Right kidney (tissue), 1 donor: Measurements from ENCODE around the gene KIAA1549.
"Not testable (repeated sequence)": the region's sequence is repeated elsewhere in the genome, so short reads cannot be mapped to it uniquely, and the experiment has no call there.

Experiments
- DNase-seq: peaks from one replicate; pipeline ENCODE4 v3.0.0-alpha.2; 2016

Gene KIAA1549

DNA sequence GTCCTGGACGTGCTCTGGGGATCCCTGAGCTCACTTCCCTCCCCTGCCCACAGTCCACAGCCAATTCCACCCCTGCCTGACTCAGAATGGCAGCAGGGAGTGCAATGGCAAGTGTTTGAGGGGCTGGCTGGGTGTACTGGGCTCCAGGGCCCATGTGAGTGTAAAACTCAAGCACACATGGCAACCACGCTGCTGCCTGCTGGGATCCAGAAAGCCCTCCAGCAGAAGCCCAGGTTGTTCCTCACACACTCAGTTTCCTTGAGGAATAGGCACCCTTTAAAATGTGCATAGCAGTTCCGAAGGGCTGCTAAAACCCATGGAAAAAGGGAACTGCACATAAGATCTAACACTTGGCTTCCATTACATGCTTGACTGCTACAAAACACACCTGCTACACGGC is 171.8 kb downstream of the KIAA1549 start:
- no peak for DNase-seq

DNA sequence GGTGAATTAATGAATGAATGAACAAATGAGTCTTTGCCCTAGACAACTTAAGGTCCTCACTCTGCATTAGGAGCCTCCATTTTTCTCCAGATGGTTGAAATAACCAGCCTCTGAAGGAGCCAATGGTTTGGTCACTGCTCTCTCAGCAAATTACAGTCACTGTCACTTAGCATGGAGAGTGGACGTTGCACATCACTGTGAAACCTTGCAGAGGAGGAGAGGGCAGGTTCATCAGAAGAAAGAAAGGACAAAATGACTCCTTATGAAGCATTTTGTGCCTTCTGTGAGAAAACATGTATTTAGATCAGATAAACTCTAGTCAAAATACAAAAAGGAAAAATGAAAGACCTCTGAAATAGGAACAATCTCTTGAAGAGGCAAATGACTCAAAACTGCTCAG is 176.6 kb downstream of the KIAA1549 start:
- DNase-seq: no peak

DNA sequence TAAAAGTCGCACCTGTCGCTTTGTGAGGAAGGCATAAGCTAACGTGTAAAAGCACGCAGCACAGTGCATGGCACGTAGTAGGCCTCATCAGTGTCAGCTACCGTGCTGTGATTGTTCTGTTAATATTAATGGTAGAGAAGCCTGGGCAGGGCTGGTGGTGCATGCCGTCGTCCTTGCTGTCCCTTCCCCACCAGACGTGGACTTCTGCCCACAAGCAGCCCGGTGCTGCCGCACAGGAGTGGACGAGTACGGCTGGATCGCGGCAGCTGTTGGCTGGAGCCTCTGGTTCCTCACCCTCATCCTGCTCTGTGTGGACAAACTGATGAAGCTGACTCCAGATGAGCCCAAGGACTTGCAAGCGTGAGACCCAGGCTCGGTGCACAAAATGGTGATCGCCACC is 178.5 kb downstream of the KIAA1549 start:
- no peak for DNase-seq

DNA sequence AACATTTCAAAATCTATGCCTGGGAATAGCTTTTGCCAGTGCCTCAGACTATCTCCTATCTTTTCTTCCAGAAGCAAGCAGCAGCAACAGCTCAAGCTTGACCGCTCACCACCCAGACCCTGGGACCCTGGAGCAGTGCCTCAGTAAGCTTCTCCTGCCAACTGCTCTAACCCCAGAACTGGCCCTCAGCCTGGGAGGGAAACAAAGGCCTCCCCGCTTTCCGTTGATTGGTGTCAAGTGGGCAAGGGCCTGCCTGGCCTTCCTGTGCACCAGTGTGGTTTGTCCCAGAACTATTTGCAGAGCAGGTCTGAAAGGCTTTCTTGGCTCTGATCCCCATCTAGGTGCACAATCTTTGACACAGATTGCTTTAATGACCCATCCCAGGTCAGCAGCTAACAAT is 179.9 kb downstream of the KIAA1549 start:
- DNase-seq: no peak

DNA sequence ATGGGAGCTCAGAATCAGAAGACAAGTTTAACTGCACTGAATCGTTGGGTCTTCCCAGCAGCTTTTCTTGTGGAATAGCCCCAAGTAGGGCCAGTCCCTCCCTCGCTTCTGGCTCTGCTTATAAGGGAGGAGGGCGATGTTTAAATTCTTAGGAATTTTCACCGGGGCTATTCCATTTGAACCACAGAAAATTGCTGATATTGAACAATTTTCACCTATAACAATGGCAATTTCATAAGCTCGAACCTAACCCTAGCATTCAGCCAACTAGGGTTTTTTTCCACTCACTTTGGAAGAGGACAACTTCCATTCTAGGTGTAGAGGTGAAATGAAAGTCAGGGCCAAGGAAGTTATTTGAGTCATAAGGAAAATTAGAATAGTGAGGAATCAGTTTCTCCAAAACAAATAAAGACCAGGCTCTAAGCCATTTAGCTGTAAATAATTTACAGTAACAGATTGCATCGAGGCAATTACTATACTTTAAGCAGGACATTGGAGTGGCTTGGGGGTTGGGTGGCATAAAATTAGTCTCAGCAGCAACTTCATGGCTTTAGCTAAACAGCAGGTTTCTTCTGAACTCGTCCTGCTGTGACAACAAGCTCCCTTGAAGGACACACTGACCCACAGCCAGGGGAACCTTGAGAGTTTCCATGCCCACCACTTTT is 181.7 kb downstream of the KIAA1549 start:
- peak; percentile 13 for DNase-seq

DNA sequence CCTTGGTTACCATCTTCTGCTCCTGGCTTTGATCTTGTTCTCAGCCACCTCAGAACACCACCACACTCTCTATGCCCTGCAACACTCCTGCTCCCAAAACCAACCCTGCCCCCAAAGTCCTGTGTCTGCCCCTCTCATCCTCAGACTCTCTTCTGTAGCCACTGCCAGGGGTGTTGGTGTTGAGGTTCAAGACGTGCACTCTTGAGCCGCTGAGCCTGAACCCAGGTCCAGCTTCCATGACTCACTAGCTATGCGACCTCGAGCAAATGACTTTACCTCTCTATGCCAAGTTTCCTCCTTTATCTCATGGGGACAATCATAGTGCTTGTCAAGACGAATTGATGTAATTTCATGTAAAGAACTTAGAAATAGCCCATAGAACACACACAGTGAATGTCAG is 182.4 kb downstream of the KIAA1549 start:
- DNase-seq: no peak

DNA sequence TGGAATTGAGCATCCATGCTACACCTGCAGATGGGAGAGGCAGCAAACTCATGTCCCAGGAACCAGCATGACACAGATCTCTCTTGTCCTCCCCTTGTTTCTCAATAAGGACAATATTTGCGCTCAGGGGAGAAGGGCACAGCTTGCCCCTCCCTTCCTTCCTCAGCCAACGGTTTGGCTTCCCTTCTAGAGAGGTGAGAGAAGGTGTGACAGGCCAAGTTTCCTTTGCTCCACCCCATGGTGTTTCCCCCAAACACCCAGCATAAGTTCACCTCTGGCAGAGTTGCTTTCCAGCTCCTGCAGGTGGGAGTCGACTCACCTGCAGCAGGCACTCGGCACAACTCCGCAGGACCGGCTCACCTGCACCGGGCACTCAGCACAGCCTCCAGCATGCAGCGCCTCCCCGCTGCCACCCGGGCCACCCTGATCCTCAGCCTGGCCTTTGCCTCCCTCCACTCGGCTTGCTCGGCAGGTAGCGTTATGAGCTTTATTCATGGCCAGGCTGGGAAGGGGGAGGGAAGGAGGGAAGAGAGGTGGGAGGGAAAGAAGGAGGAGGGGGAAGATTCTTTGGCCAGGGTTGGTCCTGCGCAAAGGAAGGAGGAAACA is 183.4 kb downstream of the KIAA1549 start, which contains the start of the genes ATP6V0A4 and TMEM213:
Gene ATP6V0A4, minus strand, starts transcription at position 482 of the 606 bp plus-strand sequence. CDS start 26,949 bp downstream, outside the sequence.
Gene TMEM213, plus strand, starts transcription at position 280 of the 606 bp plus-strand sequence. Its CDS starts 111 bp downstream, at position 391.
- peak; percentile 33 for DNase-seq

DNA sequence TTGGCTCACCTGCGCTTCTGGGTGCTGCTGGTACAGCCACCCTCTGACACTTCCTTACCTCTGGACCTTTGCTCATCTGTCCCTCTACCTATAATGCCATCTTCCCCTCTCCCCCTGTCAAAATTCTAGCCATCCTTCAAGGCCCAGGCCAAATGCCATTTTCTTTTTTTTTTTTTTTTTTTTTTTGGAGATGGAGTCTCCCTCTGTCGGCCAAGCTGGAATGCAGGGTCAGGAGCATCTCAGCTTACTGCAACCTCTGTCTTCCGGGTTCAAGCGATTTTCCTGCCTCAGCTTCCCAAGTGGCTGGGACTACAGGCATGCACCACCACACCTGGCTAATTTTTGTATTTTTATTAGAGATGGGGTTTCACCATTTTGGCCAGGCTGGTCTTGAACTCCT is 184.1 kb downstream of the KIAA1549 start:
- not testable (repeated sequence) for DNase-seq

DNA sequence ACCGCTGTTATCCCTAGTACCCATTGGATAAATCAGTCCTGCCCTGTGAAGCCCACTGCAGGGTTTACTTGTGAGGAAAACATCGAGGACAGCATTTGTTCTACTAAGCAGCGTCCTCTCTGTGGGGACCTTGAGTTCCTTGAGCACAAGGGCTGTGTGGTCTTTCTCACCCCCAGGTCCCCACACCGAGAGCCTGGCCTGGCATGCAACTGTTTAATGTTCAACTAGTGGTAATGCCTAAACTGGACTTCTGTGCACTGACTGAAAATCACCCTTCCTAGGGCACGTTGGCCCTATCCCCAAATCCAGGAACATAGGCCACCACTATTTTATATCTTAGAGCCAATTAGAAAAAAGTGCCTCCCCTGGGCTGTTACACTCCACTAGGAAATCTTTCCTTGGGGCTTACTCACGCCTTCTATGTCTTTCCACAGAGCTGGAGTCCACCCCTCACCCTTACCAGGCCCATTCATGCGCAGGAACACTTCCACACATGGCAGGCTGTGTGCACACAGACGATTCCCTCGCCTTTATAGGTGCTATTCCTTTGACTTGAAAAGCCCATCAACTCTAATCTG is 185.1 kb downstream of the KIAA1549 start:
- peak; percentile 18 for DNase-seq

DNA sequence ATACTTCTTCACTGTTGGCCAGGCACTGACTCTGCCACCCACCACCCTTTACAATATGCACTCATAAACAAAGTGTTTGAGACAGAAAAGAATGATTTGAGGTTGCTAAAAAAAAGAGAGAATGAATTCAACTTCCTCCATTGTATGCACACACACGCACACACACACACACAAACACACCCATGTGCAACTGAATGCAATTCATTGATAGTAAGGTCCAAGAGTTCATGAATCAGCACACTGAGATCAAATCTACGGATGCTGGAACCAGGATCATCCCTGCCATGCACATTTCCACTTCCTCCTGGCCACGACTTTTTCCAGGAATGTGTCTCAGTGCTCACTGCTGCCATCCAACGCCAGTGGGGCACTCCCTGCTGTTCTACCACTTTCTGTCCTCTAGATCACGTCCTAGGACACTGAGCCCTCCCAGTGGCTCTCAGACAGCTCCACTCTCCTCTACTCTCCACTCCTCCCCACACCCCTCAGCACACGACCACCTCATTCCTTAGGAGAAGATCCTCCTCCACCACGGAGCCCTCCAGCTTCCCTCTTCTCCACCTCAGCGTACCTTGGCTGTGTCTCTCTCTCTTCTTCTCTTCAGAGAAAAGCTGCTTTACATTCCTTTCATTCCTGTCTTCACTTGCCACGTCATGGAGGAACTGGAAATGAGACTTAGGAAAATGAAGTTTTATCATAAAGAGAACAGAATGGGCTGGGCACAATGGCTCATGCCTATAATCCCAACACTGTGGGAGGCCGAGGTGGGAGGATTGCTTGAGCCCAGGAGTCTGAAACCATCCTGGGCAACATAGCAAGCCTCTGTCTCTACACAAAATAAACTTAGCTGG is 195.4 kb downstream of the KIAA1549 start:
- no peak for DNase-seq

DNA sequence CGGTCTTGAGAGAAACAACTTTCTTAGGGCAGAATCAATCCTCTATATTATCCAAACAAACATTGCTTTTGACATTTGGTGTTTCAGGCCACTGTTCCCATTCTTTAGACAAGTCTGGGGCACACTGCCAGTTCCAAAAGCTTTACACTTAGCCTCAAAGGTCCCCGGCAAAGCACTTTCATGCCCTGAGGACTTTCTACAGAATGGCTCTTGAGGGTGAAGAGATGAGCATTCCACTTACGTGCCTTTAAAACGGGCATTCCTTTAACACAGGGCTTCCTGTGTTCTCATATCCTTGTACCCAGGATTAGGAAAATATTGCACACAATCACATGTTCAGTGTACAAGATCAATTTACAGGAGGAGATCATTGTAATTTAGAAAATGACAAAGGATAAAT is 196.5 kb downstream of the KIAA1549 start:
- DNase-seq: no peak
